B cell (primary cell): Measurements from ENCODE around the gene ZNF784.

Source experiments
- CTCF ChIP-seq: fragments of 200-600 bp; IDR thresholded peaks from one replicate; pipeline ENCODE4 v1.8.0; 2022; ENCODE audit warnings: antibody characterized with exemption, mild to moderate bottlenecking
- EZH2 ChIP-seq: IDR thresholded peaks from 2 replicates; pipeline ENCODE4 v1.6.1; 2012; ENCODE audit warnings: borderline replicate concordance, low read depth, mild to moderate bottlenecking, moderate library complexity, low read length; ENCODE audit not compliant: insufficient read depth, poor library complexity, severe bottlenecking

- TF ChIP-seq CTCF (no peak), EZH2 (no peak)
Measured at GRCh38 chr19:55579766-55580621, 44.4 kb downstream of the ZNF784 start.
